Natural killer cell (primary cell): ENCODE measurements around the gene CDC16. TPM values are rescaled to one million over a fixed set of nuclear protein-coding genes. Genes with fewer than 3 reads are reported as not detected.
"Not testable (repeated sequence)": the region's sequence is repeated elsewhere in the genome, so short reads cannot be mapped to it uniquely, and the experiment has no call there.

Source experiments
- ATAC-seq, 3 donors: fragments of 150-1000 bp in 2 of 3; fragments of 200-7000 bp in 1 of 3; cut with Tn5 transposase; 1 replicate in 1 of 3; 2 replicates in 2 of 3; pipeline ENCODE4 v1.10.0; 2021; ENCODE audit warnings: mild to moderate bottlenecking in 2 of 3, moderate library complexity in 2 of 3
- DNase-seq, 2 donors: peaks; one replicate each; pipeline versions ENCODE4 v3.0.0 to v3.0.0-alpha.2; 2013 to 2021; ENCODE audit warnings: mixed read lengths in 1 of 2
- H3K27ac ChIP-seq: one replicate; pipeline ENCODE4 v1.5.1; 2013; ENCODE audit warnings: mild to moderate bottlenecking, low read length
- H3K27me3 ChIP-seq: one replicate; pipeline ENCODE4 v1.6.1; 2013; ENCODE audit warnings: low read length; ENCODE audit not compliant: control insufficient read depth, insufficient read depth
- H3K36me3 ChIP-seq: one replicate; pipeline ENCODE4 v1.6.1; 2013; ENCODE audit warnings: low read length; ENCODE audit not compliant: control insufficient read depth, insufficient read depth
- H3K4me1 ChIP-seq: one replicate; pipeline ENCODE4 v1.6.1; 2013; ENCODE audit warnings: low read length; ENCODE audit not compliant: control insufficient read depth, insufficient read depth
- H3K4me3 ChIP-seq: one replicate; pipeline ENCODE4 v1.5.1; 2013; ENCODE audit warnings: low read length
- H3K9me3 ChIP-seq: one replicate; pipeline ENCODE4 v1.6.1; 2013; ENCODE audit warnings: low read length; ENCODE audit not compliant: control insufficient read depth, insufficient read depth
- H3K27ac Mint-ChIP-seq, 2 donors: one replicate each; pipeline ENCODE4 v1.8.0; 2022; ENCODE audit warnings: mild to moderate bottlenecking in 2 of 2, mixed read lengths in 2 of 2, moderate library complexity in 1 of 2
- H3K27me3 Mint-ChIP-seq, 2 donors: one replicate each; pipeline ENCODE4 v1.8.0; 2022; ENCODE audit warnings: low read depth in 2 of 2, mixed read lengths in 2 of 2
- H3K36me3 Mint-ChIP-seq: one replicate; pipeline ENCODE4 v1.8.0; 2022; ENCODE audit warnings: mixed read lengths
- H3K4me1 Mint-ChIP-seq, 2 donors: one replicate each; pipeline ENCODE4 v1.8.0; 2022; ENCODE audit warnings: mixed read lengths in 2 of 2
- H3K4me3 Mint-ChIP-seq: one replicate; pipeline ENCODE4 v1.8.0; 2022; ENCODE audit warnings: mild to moderate bottlenecking, moderate library complexity, mixed read lengths
- H3K9me3 Mint-ChIP-seq, 2 donors: one replicate each; pipeline ENCODE4 v1.8.0; 2022; ENCODE audit warnings: mixed read lengths in 2 of 2
- CTCF ChIP-seq: fragments of 200-600 bp; IDR thresholded peaks from one replicate; pipeline ENCODE4 v1.8.0; 2022; ENCODE audit warnings: antibody characterized with exemption
- WGBS: methylation state at CpG from one replicate; pipeline ENCODE4 v1.1.7; 2013; ENCODE audit warnings: missing lambda C conversion rate; ENCODE audit not compliant: insufficient coverage; 5-methylcytosine and 5-hydroxymethylcytosine counted together
- intact Hi-C: fragments of 100-400 bp; cut with micrococcal nuclease; formaldehyde crosslinking; loops from one replicate; pipeline ENCODE4 v1.14.2; 2022
- total RNA-seq, 4 donors: library from RNA; stranded (reverse); fragments of 120-200 nt in 1 of 4; gene quantifications; one replicate each; pipeline versions ENCODE4 v1.2.3 to v1.2.4, GENCODE V29; 2013 to 2022

Gene CDC16
- total RNA-seq, 3 donors from 2014 or later (not counting 1 experiment from before 2014, with no cell fraction given) = 61.4 to 75.9 (median 70.7) TPM

GRCh38 chr13:114196629-114197028 lies 38.1 kb upstream of the CDC16 start:
- H3K4me3 ChIP-seq = no peak overlapping the region
- ATAC-seq (no peak), DNase-seq (no peak)
- H3K4me3 Mint-ChIP-seq = no peak overlapping the region
- no peak overlapping the region for H3K27ac ChIP-seq
- no peaks in the 10 kb centered on the region for H3K27me3 Mint-ChIP-seq
- no peaks in the 10 kb centered on the region for H3K9me3 Mint-ChIP-seq
- H3K36me3 ChIP-seq = no peaks in the 10 kb centered on the region
- H3K27ac Mint-ChIP-seq = no peak overlapping the region
- H3K9me3 ChIP-seq = peaks cover 9% of the 10 kb centered on the region
- no peaks in the 10 kb centered on the region for H3K36me3 Mint-ChIP-seq
- peaks cover 18% of the 10 kb centered on the region for H3K4me1 ChIP-seq
- peaks cover 8% of the 10 kb centered on the region for H3K27me3 ChIP-seq
- no peak for TF ChIP-seq CTCF
- intact Hi-C loops = no loop called here
- 94% methylated on average over 5 of the region's 5 CpGs for WGBS
- peaks cover 11 to 15% of the 10 kb centered on the region in 2 donors for H3K4me1 Mint-ChIP-seq

GRCh38 chr13:114198556-114198955 lies 36.1 kb upstream of the CDC16 start:
- no peak for TF ChIP-seq CTCF
- H3K36me3 ChIP-seq = no peaks in the 10 kb centered on the region
- no peaks in the 10 kb centered on the region for H3K9me3 Mint-ChIP-seq
- WGBS = 94% methylated on average over 47 of the region's 47 CpGs
- no peak overlapping the region for H3K27ac Mint-ChIP-seq
- no peak for ATAC-seq
- peaks cover 8% of the 10 kb centered on the region for H3K27me3 ChIP-seq
- H3K27ac ChIP-seq = no peak overlapping the region
- peaks cover 18% of the 10 kb centered on the region for H3K4me1 ChIP-seq
- peaks cover 22 to 26% of the 10 kb centered on the region in 2 donors for H3K4me1 Mint-ChIP-seq
- peaks cover 9% of the 10 kb centered on the region for H3K9me3 ChIP-seq
- H3K36me3 Mint-ChIP-seq = no peaks in the 10 kb centered on the region
- no peaks in the 10 kb centered on the region for H3K27me3 Mint-ChIP-seq
- intact Hi-C loops = no loop called here
- no peak overlapping the region for H3K4me3 ChIP-seq
- no peak overlapping the region for H3K4me3 Mint-ChIP-seq
- no peak for DNase-seq

GRCh38 chr13:114199526-114199925 lies 35.2 kb upstream of the CDC16 start:
- DNase-seq, H3K36me3 ChIP-seq, intact Hi-C loops, H3K9me3 ChIP-seq, H3K27ac Mint-ChIP-seq, H3K4me3 Mint-ChIP-seq, H3K4me3 ChIP-seq, H3K27me3 ChIP-seq, H3K27me3 Mint-ChIP-seq, H3K27ac ChIP-seq, H3K9me3 Mint-ChIP-seq, ATAC-seq, H3K36me3 Mint-ChIP-seq: not testable (repeated sequence)
- peaks cover 28 to 31% of the 10 kb centered on the region in 2 donors for H3K4me1 Mint-ChIP-seq
- WGBS = 60% methylated on average over 53 of the region's 75 CpGs
- peaks cover 15% of the 10 kb centered on the region for H3K4me1 ChIP-seq

- no peak overlapping the region for H3K27ac Mint-ChIP-seq
- WGBS = 74% methylated on average over 41 of the region's 42 CpGs
- Histone ChIP-seq H3K27ac (no peak overlapping the region), H3K36me3 (no peaks in the 10 kb centered on the region), H3K4me1 (peaks cover 10% of the 10 kb centered on the region), H3K9me3 (peaks cover 9% of the 10 kb centered on the region), H3K4me3 (no peak overlapping the region), H3K27me3 (peaks cover 8% of the 10 kb centered on the region)
- no peak for TF ChIP-seq CTCF
- DNase-seq (no peak), ATAC-seq (no peak)
- H3K4me1 Mint-ChIP-seq = peaks cover 28 to 31% of the 10 kb centered on the region in 2 donors
- H3K4me3 Mint-ChIP-seq = peak overlapping the region; percentile 47
- H3K9me3 Mint-ChIP-seq = no peaks in the 10 kb centered on the region
- no peaks in the 10 kb centered on the region for H3K27me3 Mint-ChIP-seq
- no peaks in the 10 kb centered on the region for H3K36me3 Mint-ChIP-seq
- intact Hi-C loops = no loop called here
These were observed 34.7 kb upstream of the CDC16 start for GRCh38 chr13:114199954-114200353.
